Measurements from ENCODE around the gene NR4A2. TPM values are rescaled to one million over a fixed set of nuclear protein-coding genes. Genes with fewer than 3 reads are reported as not detected.

Gene NR4A2
- total RNA-seq, 1 experiment from 2014 or later = 17.9 TPM

DNA sequence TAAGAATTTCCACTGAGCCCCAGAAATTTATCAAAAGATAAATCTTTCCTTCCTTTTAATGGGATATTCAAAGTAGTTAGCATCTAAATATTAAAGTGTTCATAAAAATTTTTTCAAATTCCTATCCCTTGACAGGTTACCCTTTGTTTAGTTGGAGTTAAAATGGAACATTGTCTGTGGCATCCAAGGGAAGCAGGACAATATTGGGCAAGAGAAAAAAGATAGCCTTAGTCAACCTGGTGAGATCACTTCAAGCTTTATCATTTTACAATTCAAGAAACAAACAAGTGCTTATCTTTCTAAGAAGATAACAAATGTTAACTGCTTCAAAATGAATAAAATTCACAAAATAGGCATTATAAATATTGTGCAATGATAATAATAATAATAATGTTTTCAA lies 21.7 kb downstream of the NR4A2 start:
- POLR2A ChIA-PET = interaction anchor here (1.1 kb wide), 1 partner anchor 22 kb away, joined by 3 read pairs; the partner anchor contains the start of gene NR4A2
- Histone ChIP-seq H3K9me3 (ENCODE audit: control insufficient read depth in 1 of 2, insufficient read depth in 1 of 2, low read depth in 1 of 2, low read length in 2 of 2) (no peaks in the 10 kb centered on the region), H4K20me1 (ENCODE audit: insufficient read depth) (no peaks in the 10 kb centered on the region), H3K79me2 (ENCODE audit: insufficient read depth, low read length) (no peaks in the 10 kb centered on the region), H3K9me2 (ENCODE audit: insufficient read depth) (no peaks in the 10 kb centered on the region; the same call in 1 of the 2 replicates), H3K4me2 (ENCODE audit: low read length) (no peak overlapping the region), H3K27ac (ENCODE audit: low read depth, low read length) (no peak overlapping the region), H2AFZ (ENCODE audit: low read depth, low read length, poor library complexity, severe bottlenecking) (peak overlapping the region; percentile 27), H3K4me3 (replicated peaks in 1 of 2; ENCODE audit: low read depth in 1 of 2, low read length in 2 of 2) (no peak overlapping the region), H3K36me3 (ENCODE audit: control insufficient read depth in 1 of 2, insufficient read depth in 2 of 2, low read length in 2 of 2) (no peaks in the 10 kb centered on the region), H3K9ac (ENCODE audit: low read length) (no peak overlapping the region), H3K4me1 (ENCODE audit: control insufficient read depth in 1 of 2, insufficient read depth in 2 of 2, low read length in 2 of 2) (no peaks in the 10 kb centered on the region), H3K27me3 (ENCODE audit: insufficient read depth, low read length) (no peaks in the 10 kb centered on the region)
- RAD21 ChIA-PET (ENCODE audit: low non-redundant PET in 1 of 2, low total read pairs in 2 of 2, uncharacterized antibody in 2 of 2, unreplicated experiment in 2 of 2) = no interaction called here
- intact Hi-C loops (cut with micrococcal nuclease) = no loop called here
- DNase-seq (ENCODE audit: low read depth, low spot score) (no peak), ATAC-seq (no peak)
- CTCF ChIA-PET = no interaction called here
- no TSS peak for BruUV-seq (replicated peaks)
- TF ChIP-seq RAD21 (IDR thresholded peaks at IDR 0.05; ENCODE audit: low read depth) = no peak
- no peak for TF ChIP-seq SIN3A (IDR thresholded peaks at IDR 0.05; ENCODE audit: low read depth)
- TF ChIP-seq POLR2AphosphoS5 (IDR thresholded peaks at IDR 0.05; ENCODE audit: low read depth, low read length) = no peak
- TF ChIP-seq SP1 (IDR thresholded peaks at IDR 0.05; ENCODE audit: low read depth) = no peak
- TF ChIP-seq, protein P1, sequence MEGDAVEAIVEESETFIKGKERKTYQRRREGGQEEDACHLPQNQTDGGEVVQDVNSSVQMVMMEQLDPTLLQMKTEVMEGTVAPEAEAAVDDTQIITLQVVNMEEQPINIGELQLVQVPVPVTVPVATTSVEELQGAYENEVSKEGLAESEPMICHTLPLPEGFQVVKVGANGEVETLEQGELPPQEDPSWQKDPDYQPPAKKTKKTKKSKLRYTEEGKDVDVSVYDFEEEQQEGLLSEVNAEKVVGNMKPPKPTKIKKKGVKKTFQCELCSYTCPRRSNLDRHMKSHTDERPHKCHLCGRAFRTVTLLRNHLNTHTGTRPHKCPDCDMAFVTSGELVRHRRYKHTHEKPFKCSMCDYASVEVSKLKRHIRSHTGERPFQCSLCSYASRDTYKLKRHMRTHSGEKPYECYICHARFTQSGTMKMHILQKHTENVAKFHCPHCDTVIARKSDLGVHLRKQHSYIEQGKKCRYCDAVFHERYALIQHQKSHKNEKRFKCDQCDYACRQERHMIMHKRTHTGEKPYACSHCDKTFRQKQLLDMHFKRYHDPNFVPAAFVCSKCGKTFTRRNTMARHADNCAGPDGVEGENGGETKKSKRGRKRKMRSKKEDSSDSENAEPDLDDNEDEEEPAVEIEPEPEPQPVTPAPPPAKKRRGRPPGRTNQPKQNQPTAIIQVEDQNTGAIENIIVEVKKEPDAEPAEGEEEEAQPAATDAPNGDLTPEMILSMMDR (IDR thresholded peaks at IDR 0.05 in 2 of 3, conservative IDR thresholded peaks at IDR 0.05 in 1 of 3; ENCODE audit: borderline replicate concordance in 1 of 3, insufficient read depth in 1 of 3, low read depth in 2 of 3, low read length in 2 of 3) = no peak
- TF ChIP-seq CBX3 (IDR thresholded peaks at IDR 0.05; ENCODE audit: low read depth) = no peak
- no peak for TF ChIP-seq EZH2phosphoT487 (IDR thresholded peaks at IDR 0.05; ENCODE audit: borderline replicate concordance)

DNA sequence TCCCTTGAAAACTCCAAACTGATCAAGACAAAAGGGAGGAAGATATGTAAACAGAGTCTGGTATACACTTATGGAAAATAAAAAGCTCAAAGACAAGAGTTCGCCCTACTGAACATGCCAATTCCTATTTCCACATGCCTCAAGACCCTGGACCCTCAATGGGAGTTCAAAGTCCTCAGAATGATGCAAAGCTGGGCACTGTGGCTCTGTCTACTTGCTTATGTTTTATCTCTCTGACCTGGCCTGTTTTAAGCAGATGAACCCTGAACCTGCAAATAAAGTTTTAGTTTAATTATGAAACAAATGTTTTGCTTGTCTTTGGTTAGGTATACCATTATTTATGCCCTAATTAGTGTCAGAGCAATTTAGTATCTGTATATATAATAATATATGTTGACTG lies 22.6 kb downstream of the NR4A2 start:
- Histone ChIP-seq H3K27ac (ENCODE audit: low read depth, low read length) (no peak overlapping the region), H3K4me2 (ENCODE audit: low read length) (no peak overlapping the region), H4K20me1 (ENCODE audit: insufficient read depth) (no peaks in the 10 kb centered on the region), H3K4me3 (replicated peaks in 1 of 2; ENCODE audit: low read depth in 1 of 2, low read length in 2 of 2) (no peak overlapping the region), H3K27me3 (ENCODE audit: insufficient read depth, low read length) (no peaks in the 10 kb centered on the region), H3K9me2 (ENCODE audit: insufficient read depth) (no peaks in the 10 kb centered on the region; the same call in 1 of the 2 replicates), H3K9me3 (ENCODE audit: control insufficient read depth in 1 of 2, insufficient read depth in 1 of 2, low read depth in 1 of 2, low read length in 2 of 2) (no peaks in the 10 kb centered on the region), H3K9ac (ENCODE audit: low read length) (no peak overlapping the region), H2AFZ (ENCODE audit: low read depth, low read length, poor library complexity, severe bottlenecking) (no peak overlapping the region), H3K79me2 (ENCODE audit: insufficient read depth, low read length) (no peaks in the 10 kb centered on the region), H3K36me3 (ENCODE audit: control insufficient read depth in 1 of 2, insufficient read depth in 2 of 2, low read length in 2 of 2) (no peaks in the 10 kb centered on the region), H3K4me1 (ENCODE audit: control insufficient read depth in 1 of 2, insufficient read depth in 2 of 2, low read length in 2 of 2) (no peaks in the 10 kb centered on the region)
- ATAC-seq (no peak), DNase-seq (ENCODE audit: low read depth, low spot score) (no peak)
- intact Hi-C loops (cut with micrococcal nuclease) = no loop called here
- ChIA-PET RAD21 (ENCODE audit: low non-redundant PET in 1 of 2, low total read pairs in 2 of 2, uncharacterized antibody in 2 of 2, unreplicated experiment in 2 of 2) (no interaction called here), POLR2A (interaction anchor here (1.1 kb wide), 1 partner anchor 22 kb away, joined by 3 read pairs; the partner anchor contains the start of gene NR4A2), CTCF (no interaction called here)
- TF ChIP-seq ZFX (IDR thresholded peaks at IDR 0.05) (no peak), EZH2 (IDR thresholded peaks at IDR 0.05) (no peak), CBX3 (IDR thresholded peaks at IDR 0.05; ENCODE audit: low read depth) (no peak), YY1 (IDR thresholded peaks at IDR 0.05; ENCODE audit: extremely low read depth, insufficient replicate concordance, low read depth, low read length) (no peak)
- BruUV-seq (replicated peaks) = no TSS peak
